Right lobe of liver (tissue), 4 donors: ENCODE measurements around the gene ZMIZ2.

Source experiments
- POLR2A ChIP-seq: fragments of 450-650 bp; IDR thresholded peaks from one replicate; pipeline ENCODE4 v1.6.1; 2017; ENCODE audit warnings: antibody characterized with exemption, mild to moderate bottlenecking
- TF ChIP-seq, protein P1 (sequence below), 4 donors: fragments of 200-600 bp in 3 of 4; fragments of 450-650 bp in 1 of 4; IDR thresholded peaks; one replicate each; pipeline versions ENCODE4 v1.5.1 to v1.8.0; 2016 to 2022; ENCODE audit warnings: antibody characterized with exemption in 4 of 4, mild to moderate bottlenecking in 2 of 4
- donor health status: DM: no; HTN: no; CAD: no.
- donor health status: DM: no; HTN: no; CAD: no.
- donor health status: DM: no; HTN: yes; CAD: no.

DNA sequence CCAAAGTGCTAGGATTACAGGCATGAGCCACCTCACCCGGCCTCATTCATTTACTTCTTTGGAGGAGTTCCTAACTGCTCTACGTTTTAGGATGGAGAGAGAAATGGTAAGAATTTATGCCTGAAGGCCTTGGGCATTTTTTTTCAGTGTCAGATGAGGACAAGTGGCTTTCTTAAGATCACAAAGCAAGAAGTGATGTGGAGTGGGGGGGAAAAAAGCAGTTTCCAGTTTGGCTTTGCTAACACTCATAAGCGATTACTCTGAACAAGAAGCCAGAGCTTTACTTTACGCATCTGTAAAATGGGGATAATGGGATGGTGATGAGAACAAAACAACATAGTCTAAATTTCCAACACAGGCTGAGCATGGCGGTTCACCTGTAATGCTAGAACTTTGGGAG is 45.3 kb downstream of the ZMIZ2 start:
- TF ChIP-seq, protein P1, sequence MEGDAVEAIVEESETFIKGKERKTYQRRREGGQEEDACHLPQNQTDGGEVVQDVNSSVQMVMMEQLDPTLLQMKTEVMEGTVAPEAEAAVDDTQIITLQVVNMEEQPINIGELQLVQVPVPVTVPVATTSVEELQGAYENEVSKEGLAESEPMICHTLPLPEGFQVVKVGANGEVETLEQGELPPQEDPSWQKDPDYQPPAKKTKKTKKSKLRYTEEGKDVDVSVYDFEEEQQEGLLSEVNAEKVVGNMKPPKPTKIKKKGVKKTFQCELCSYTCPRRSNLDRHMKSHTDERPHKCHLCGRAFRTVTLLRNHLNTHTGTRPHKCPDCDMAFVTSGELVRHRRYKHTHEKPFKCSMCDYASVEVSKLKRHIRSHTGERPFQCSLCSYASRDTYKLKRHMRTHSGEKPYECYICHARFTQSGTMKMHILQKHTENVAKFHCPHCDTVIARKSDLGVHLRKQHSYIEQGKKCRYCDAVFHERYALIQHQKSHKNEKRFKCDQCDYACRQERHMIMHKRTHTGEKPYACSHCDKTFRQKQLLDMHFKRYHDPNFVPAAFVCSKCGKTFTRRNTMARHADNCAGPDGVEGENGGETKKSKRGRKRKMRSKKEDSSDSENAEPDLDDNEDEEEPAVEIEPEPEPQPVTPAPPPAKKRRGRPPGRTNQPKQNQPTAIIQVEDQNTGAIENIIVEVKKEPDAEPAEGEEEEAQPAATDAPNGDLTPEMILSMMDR (IDR thresholded peaks at IDR 0.05): no peak
- no peak for TF ChIP-seq POLR2A
